C4-2B (cell line): ENCODE data around the gene CPAMD8.

Experiments used
- CTCF ChIP-seq: fragments of 450-650 bp; conservative IDR thresholded peaks from 2 replicates; pipeline ENCODE4 v1.5.1; 2017; ENCODE audit warnings: mild to moderate bottlenecking
- ZFX ChIP-seq: fragments of 450-650 bp; IDR thresholded peaks from 2 replicates; pipeline ENCODE4 v1.6.1; 2017

GRCh38 chr19:17020823-17021222, 5.8 kb downstream of the CPAMD8 start:
- TF ChIP-seq CTCF (no peak), ZFX (no peak)
